Vagina (tissue), 2 donors: ENCODE results near the gene OR2B6. TPM values are rescaled to one million over a fixed set of nuclear protein-coding genes. Genes with fewer than 3 reads are reported as not detected.
"Not testable (repeated sequence)": the region's sequence is repeated elsewhere in the genome, so short reads cannot be mapped to it uniquely, and the experiment has no call there.

Experiments
- DNase-seq, 2 donors: peaks; one replicate each; pipeline ENCODE4 v3.0.0-alpha.2; 2017; ENCODE audit errors: extremely low spot score in 2 of 2
- H3K27ac ChIP-seq: fragments of 200-600 bp; sonication (generic); one replicate; pipeline ENCODE4 v1.5.1; 2019
- H3K27me3 ChIP-seq: fragments of 200-600 bp; sonication (generic); one replicate; pipeline ENCODE4 v1.5.1; 2019
- H3K36me3 ChIP-seq, 2 donors: fragments of 200-600 bp; sonication (generic); one replicate each; pipeline ENCODE4 v1.5.1; 2017 to 2019
- H3K4me1 ChIP-seq: fragments of 200-600 bp; sonication (generic); one replicate; pipeline ENCODE4 v1.5.1; 2019
- H3K4me3 ChIP-seq, 2 donors: fragments of 200-600 bp; sonication (generic); 1 replicate in 1 of 2; 2 replicates in 1 of 2; pipeline ENCODE4 v1.5.1; 2016 to 2019
- H3K9me3 ChIP-seq: fragments of 200-600 bp; sonication (generic); one replicate; pipeline ENCODE4 v1.5.1; 2019
- CTCF ChIP-seq, 3 experiments: fragments of 450-650 bp in 2 of 3; fragments of 200-600 bp in 1 of 3; sonication (generic) in 1 of 3; IDR thresholded peaks; one replicate each; pipeline ENCODE4 v1.5.1; 2017 to 2019; ENCODE audit warnings: antibody characterized with exemption in 3 of 3, mild to moderate bottlenecking in 2 of 3, moderate library complexity in 2 of 3
- POLR2A ChIP-seq, 2 donors: fragments of 450-650 bp; IDR thresholded peaks; one replicate each; pipeline ENCODE4 v1.6.1; 2017; ENCODE audit warnings: antibody characterized with exemption in 2 of 2, mild to moderate bottlenecking in 2 of 2, moderate library complexity in 2 of 2
- POLR2AphosphoS5 ChIP-seq, 2 donors: sonication (generic); formaldehyde crosslinking; IDR thresholded peaks; one replicate each; pipeline ENCODE4 v1.9.0; 2017; ENCODE audit warnings: antibody characterized with exemption in 2 of 2, mild to moderate bottlenecking in 2 of 2, low read depth in 1 of 2; ENCODE audit not compliant: insufficient read depth in 1 of 2
- intact Hi-C: fragments of 100-400 bp; cut with DNase I; formaldehyde crosslinking; loops from one replicate; pipeline ENCODE4 v1.15.1; 2023
- total RNA-seq: library from RNA; depleted of rRNA; stranded (reverse); fragments of >200 nt; gene quantifications from one replicate; pipeline ENCODE4 v1.2.3, GENCODE V29; 2016

OR2B6 gene
- total RNA-seq, 1 donor from 2014 or later = not detected

- TF ChIP-seq CTCF (IDR thresholded peaks at IDR 0.05) = no peak
- no peak for TF ChIP-seq POLR2A (IDR thresholded peaks at IDR 0.05)
- no peak for TF ChIP-seq POLR2AphosphoS5 (IDR thresholded peaks at IDR 0.05; ENCODE audit: insufficient read depth in 1 of 2, low read depth in 1 of 2)
- no peak for DNase-seq
- no peaks in the 10 kb centered on the region for H3K9me3 ChIP-seq
- H3K27me3 ChIP-seq = no peaks in the 10 kb centered on the region
- no peaks in the 10 kb centered on the region for H3K36me3 ChIP-seq
- no peak overlapping the region for H3K4me3 ChIP-seq
- intact Hi-C loops = no loop called here
- no peak overlapping the region for H3K27ac ChIP-seq
- H3K4me1 ChIP-seq = no peaks in the 10 kb centered on the region
Measured at GRCh38 chr6:27931209-27931608, 25.8 kb upstream of the OR2B6 start.

GRCh38 chr6:27940766-27941165 lies 16.3 kb upstream of the OR2B6 start:
- no peak overlapping the region for H3K4me3 ChIP-seq
- H3K36me3 ChIP-seq = no peaks in the 10 kb centered on the region
- no peak for DNase-seq
- intact Hi-C loops = no loop called here
- no peaks in the 10 kb centered on the region for H3K4me1 ChIP-seq
- no peak overlapping the region for H3K27ac ChIP-seq
- TF ChIP-seq POLR2AphosphoS5 (IDR thresholded peaks at IDR 0.05; ENCODE audit: insufficient read depth in 1 of 2, low read depth in 1 of 2) (no peak), POLR2A (IDR thresholded peaks at IDR 0.05) (no peak), CTCF (IDR thresholded peaks at IDR 0.05) (no peak)
- no peaks in the 10 kb centered on the region for H3K27me3 ChIP-seq
- no peaks in the 10 kb centered on the region for H3K9me3 ChIP-seq

- H3K27ac ChIP-seq, H3K27me3 ChIP-seq, H3K9me3 ChIP-seq, H3K36me3 ChIP-seq, H3K4me1 ChIP-seq, H3K4me3 ChIP-seq, intact Hi-C loops, DNase-seq: not testable (repeated sequence)
Measured at GRCh38 chr6:27943072-27943471, 14.0 kb upstream of the OR2B6 start.

- intact Hi-C loops = no loop called here
- Histone ChIP-seq H3K9me3 (no peaks in the 10 kb centered on the region), H3K36me3 (no peaks in the 10 kb centered on the region), H3K27ac (no peak overlapping the region), H3K4me1 (no peaks in the 10 kb centered on the region), H3K4me3 (no peak overlapping the region), H3K27me3 (no peaks in the 10 kb centered on the region)
- DNase-seq = no peak
- no peak for TF ChIP-seq CTCF (IDR thresholded peaks at IDR 0.05)
- TF ChIP-seq POLR2AphosphoS5 (IDR thresholded peaks at IDR 0.05; ENCODE audit: insufficient read depth in 1 of 2, low read depth in 1 of 2) = no peak
- no peak for TF ChIP-seq POLR2A (IDR thresholded peaks at IDR 0.05)
Measured at GRCh38 chr6:27948237-27948636, 8.8 kb upstream of the OR2B6 start.

GRCh38 chr6:27951040-27951439 lies 6.0 kb upstream of the OR2B6 start:
- Histone ChIP-seq H3K36me3 (no peaks in the 10 kb centered on the region), H3K4me1 (no peaks in the 10 kb centered on the region), H3K27me3 (no peaks in the 10 kb centered on the region), H3K4me3 (no peak overlapping the region), H3K27ac (no peak overlapping the region), H3K9me3 (no peaks in the 10 kb centered on the region)
- intact Hi-C loops = no loop called here
- DNase-seq = no peak
- TF ChIP-seq POLR2AphosphoS5 (IDR thresholded peaks at IDR 0.05; ENCODE audit: insufficient read depth in 1 of 2, low read depth in 1 of 2) (no peak), CTCF (IDR thresholded peaks at IDR 0.05) (no peak), POLR2A (IDR thresholded peaks at IDR 0.05) (no peak)

- no peak overlapping the region for H3K4me3 ChIP-seq
- H3K9me3 ChIP-seq = no peaks in the 10 kb centered on the region
- H3K36me3 ChIP-seq = no peaks in the 10 kb centered on the region
- no peak for TF ChIP-seq POLR2A (IDR thresholded peaks at IDR 0.05)
- TF ChIP-seq CTCF (IDR thresholded peaks at IDR 0.05) = no peak
- no peak for TF ChIP-seq POLR2AphosphoS5 (IDR thresholded peaks at IDR 0.05; ENCODE audit: insufficient read depth in 1 of 2, low read depth in 1 of 2)
- DNase-seq = no peak
- no peaks in the 10 kb centered on the region for H3K4me1 ChIP-seq
- no peak overlapping the region for H3K27ac ChIP-seq
- H3K27me3 ChIP-seq = no peaks in the 10 kb centered on the region
- intact Hi-C loops = no loop called here
Measured at GRCh38 chr6:27957516-27957915, 475 bp downstream of the OR2B6 start.
